GM12878 (cell line): Measurements from ENCODE around the gene HMCN1. TPM values are rescaled to one million over a fixed set of nuclear protein-coding genes. Genes with fewer than 3 reads are reported as not detected.

Source experiments
- ATAC-seq: fragments of 200-7000 bp; cut with Tn5 transposase; 3 replicates; pipeline ENCODE4 v1.9.1; 2020; ENCODE audit warnings: mild to moderate bottlenecking, moderate library complexity
- BruUV-seq: library from RNA; stranded (reverse); fragments of 400-500 nt; replicated peaks from 2 replicates; lab custom pipeline; 2021; lab: Mats Ljungman, UMichigan
- CTCF ChIA-PET: fragments of 300-600 bp; sonication (Branson Sonifier 250); formaldehyde crosslinking; extraction: SDS; loops from one replicate; lab custom pipeline; 2021; ENCODE audit warnings: inconsistent platforms; lab: Yijun Ruan, JAX
- POLR2A ChIA-PET: fragments of 350-600 bp; formaldehyde crosslinking; extraction: SDS; loops from one replicate; lab custom pipeline; 2021; ENCODE audit warnings: inconsistent platforms; lab: Charles Lee
- RAD21 ChIA-PET: fragments of 300-600 bp; sonication (Branson Sonifier 250); formaldehyde crosslinking; loops from one replicate; lab custom pipeline; 2023; ENCODE audit warnings: antibody characterized with exemption; ENCODE audit not compliant: unreplicated experiment; lab: Charles Lee
- SMC1A ChIA-PET: fragments of 300-600 bp; sonication (Branson Sonifier 250); formaldehyde crosslinking; loops from one replicate; lab custom pipeline; 2023; ENCODE audit not compliant: unreplicated experiment, uncharacterized antibody; lab: Charles Lee
- DNase-seq: peaks from one replicate; pipeline ENCODE4 v3.0.0-alpha.2; 2011; ENCODE audit warnings: low read depth, low spot score
- FAIRE-seq: peaks from 3 replicates; lab custom pipeline; 2011; peaks lifted over from hg19 to GRCh38; lab: Jason Lieb, UNC
- H2AFZ ChIP-seq: 2 replicates; pipeline ENCODE4 v1.6.0; 2011; ENCODE audit warnings: low read depth, low read length, control low read depth; ENCODE audit not compliant: control insufficient read depth
- H3K27ac ChIP-seq: 2 replicates; pipeline ENCODE4 v1.5.1; 2011; ENCODE audit warnings: control low read depth; ENCODE audit not compliant: control insufficient read depth, insufficient read depth
- H3K27me3 ChIP-seq, 2 experiments: replicated peaks in 1 of 2; 2 replicates each; pipeline versions ENCODE4 v1.6.0 to v1.6.1; 2011; ENCODE audit warnings: low read length in 1 of 2; ENCODE audit not compliant: control insufficient read depth in 2 of 2, insufficient read depth in 2 of 2
- H3K36me3 ChIP-seq, 2 experiments: 2 replicates each; pipeline ENCODE4 v1.5.1; 2011; ENCODE audit warnings: low read length in 1 of 2; ENCODE audit not compliant: control insufficient read depth in 2 of 2, insufficient read depth in 2 of 2
- H3K4me1 ChIP-seq: 2 replicates; pipeline ENCODE4 v1.6.1; 2011; ENCODE audit warnings: mild to moderate bottlenecking, low read length, moderate library complexity, mixed read lengths; ENCODE audit not compliant: control insufficient read depth, insufficient read depth
- H3K4me2 ChIP-seq: 2 replicates; pipeline ENCODE4 v1.6.0; 2011; ENCODE audit warnings: control low read depth; ENCODE audit not compliant: control insufficient read depth, insufficient read depth
- H3K4me3 ChIP-seq: fragments of 200-600 bp; sonication (generic); 2 replicates; pipeline ENCODE4 v1.5.1; 2016
- H3K79me2 ChIP-seq: 2 replicates; pipeline ENCODE4 v1.6.0; 2011; ENCODE audit warnings: low read length; ENCODE audit not compliant: control insufficient read depth, insufficient read depth
- H3K9ac ChIP-seq: 2 replicates; pipeline ENCODE4 v1.8.0; 2011; ENCODE audit warnings: low read length, control low read depth, mixed read lengths; ENCODE audit not compliant: control insufficient read depth, insufficient read depth
- H3K9me3 ChIP-seq: replicated peaks from 3 replicates; pipeline ENCODE4 v1.5.1; 2011; ENCODE audit warnings: mild to moderate bottlenecking, low read length; ENCODE audit not compliant: control insufficient read depth, insufficient read depth
- H4K20me1 ChIP-seq: 2 replicates; pipeline ENCODE4 v1.6.0; 2011; ENCODE audit not compliant: control insufficient read depth, insufficient read depth
- CTCF ChIP-seq, 3 experiments: IDR thresholded peaks in 2 of 3; conservative IDR thresholded peaks in 1 of 3; 2 replicates each; pipeline ENCODE4 v1.5.1; 2011; ENCODE audit warnings: low read depth in 3 of 3, low read length in 3 of 3, mild to moderate bottlenecking in 3 of 3, control low read depth in 2 of 3, moderate library complexity in 2 of 3, inconsistent platforms in 1 of 3, mixed read lengths in 1 of 3; ENCODE audit not compliant: control insufficient read depth in 2 of 3, insufficient read depth in 1 of 3; ENCODE audit errors: extremely low read depth in 1 of 3
- DPF2 ChIP-seq: fragments of 450-650 bp; IDR thresholded peaks from 2 replicates; pipeline ENCODE4 v1.6.1; 2017; ENCODE audit warnings: mild to moderate bottlenecking
- FOXK2 ChIP-seq: fragments of 450-650 bp; IDR thresholded peaks from 2 replicates; pipeline ENCODE4 v1.6.1; 2017; ENCODE audit warnings: mild to moderate bottlenecking, moderate library complexity
- HDGF ChIP-seq: fragments of 450-650 bp; IDR thresholded peaks from 2 replicates; pipeline ENCODE4 v1.6.1; 2016; ENCODE audit warnings: antibody characterized with exemption
- IKZF2 ChIP-seq, 2 experiments: fragments of 450-650 bp; IDR thresholded peaks; 2 replicates each; pipeline ENCODE4 v1.6.1; 2017; ENCODE audit warnings: mild to moderate bottlenecking in 2 of 2, moderate library complexity in 2 of 2
- JUNB ChIP-seq: IDR thresholded peaks from 2 replicates; pipeline ENCODE4 v1.6.1; 2016; ENCODE audit warnings: antibody characterized with exemption, mild to moderate bottlenecking
- MEF2B ChIP-seq: fragments of 450-650 bp; IDR thresholded peaks from 2 replicates; pipeline ENCODE4 v1.6.1; 2018; ENCODE audit warnings: mild to moderate bottlenecking, moderate library complexity; ENCODE audit not compliant: partially characterized antibody, poor library complexity, severe bottlenecking
- MTA2 ChIP-seq: fragments of 450-650 bp; IDR thresholded peaks from 2 replicates; pipeline ENCODE4 v1.6.1; 2016; ENCODE audit warnings: low read depth, mild to moderate bottlenecking, moderate library complexity
- NFIC ChIP-seq: IDR thresholded peaks from 2 replicates; pipeline ENCODE4 v1.6.1; 2012; ENCODE audit warnings: low read depth, mild to moderate bottlenecking, inconsistent platforms, low read length, moderate library complexity
- NR2F1 ChIP-seq: fragments of 450-650 bp; conservative IDR thresholded peaks from 2 replicates; pipeline ENCODE4 v1.6.1; 2017; ENCODE audit warnings: mild to moderate bottlenecking
- PAX5 ChIP-seq: IDR thresholded peaks from 2 replicates; pipeline ENCODE4 v1.6.1; 2011; ENCODE audit warnings: low read depth, low read length, borderline replicate concordance
- POLR2A ChIP-seq: IDR thresholded peaks from 2 replicates; pipeline ENCODE4 v1.6.1; 2011; ENCODE audit warnings: low read depth, mild to moderate bottlenecking, low read length
- RAD51 ChIP-seq: fragments of 450-650 bp; IDR thresholded peaks from 2 replicates; pipeline ENCODE4 v1.6.1; 2016; ENCODE audit warnings: moderate library complexity, mild to moderate bottlenecking, inconsistent platforms
- RBBP5 ChIP-seq: fragments of 200-600 bp; sonication (generic); conservative IDR thresholded peaks from 2 replicates; pipeline ENCODE4 v1.6.1; 2016
- RUNX3 ChIP-seq: IDR thresholded peaks from 2 replicates; pipeline ENCODE4 v1.6.1; 2012; ENCODE audit warnings: low read length, inconsistent platforms
- SRF ChIP-seq, 2 experiments: IDR thresholded peaks; 2 replicates each; pipeline ENCODE4 v1.6.1; 2011; ENCODE audit warnings: low read depth in 2 of 2, low read length in 2 of 2, mild to moderate bottlenecking in 1 of 2, moderate library complexity in 1 of 2
- ZNF217 ChIP-seq: fragments of 450-650 bp; IDR thresholded peaks from 2 replicates; pipeline ENCODE4 v1.6.1; 2017; ENCODE audit warnings: antibody characterized with exemption, mild to moderate bottlenecking
- WGBS: methylation state at CpG from one replicate; pipeline ENCODE4 v1.1.6; 2016; ENCODE audit warnings: low lambda C conversion rate; ENCODE audit not compliant: insufficient replicate concordance, insufficient coverage; ENCODE audit errors: missing lambda C conversion rate; 5-methylcytosine and 5-hydroxymethylcytosine counted together
- in situ Hi-C: fragments of 300-500 bp; cut with MboI; formaldehyde crosslinking; loops from 9 replicates; pipeline ENCODE4 v1.14.3; 2018; ENCODE audit warnings: mixed read lengths
- intact Hi-C: fragments of 100-400 bp; cut with micrococcal nuclease; formaldehyde crosslinking; loops from one replicate; pipeline ENCODE4 v1.14.2; 2022; ENCODE audit not compliant: unreplicated experiment
- polyA plus RNA-seq, 11 experiments: library from polyadenylated mRNA; depleted of rRNA in 4 of 11; unstranded in 6 of 11; stranded (reverse) in 5 of 11; fragments of >200 nt; fragmentation: Nextera tagmentation in 4 of 11; fragmentation: Illumina TruSeq in 1 of 11; extraction: Ambion mirVana in 4 of 11; extraction: Trizol in 1 of 11; gene quantifications; 1 replicate in 1 of 11; 2 replicates in 10 of 11; pipeline versions ENCODE4 v1.2.1 to v1.2.3, GENCODE V29; 2011 to 2016; ENCODE audit warnings: inconsistent platforms in 2 of 11, missing spikeins in 2 of 11, low read depth in 1 of 11
- total RNA-seq, 4 experiments: library from RNA; depleted of rRNA in 3 of 4; stranded (reverse); fragments of >200 nt in 3 of 4; fragmentation: Illumina TruSeq in 1 of 4; extraction: Trizol in 1 of 4; gene quantifications; 2 replicates each; pipeline versions ENCODE4 v1.2.1 to v1.2.3, GENCODE V29; 2013 to 2021
- TF ChIP-seq, protein P1 (sequence below): IDR thresholded peaks from 2 replicates; pipeline ENCODE4 v1.6.1; 2011; ENCODE audit warnings: borderline replicate concordance, low read depth, mild to moderate bottlenecking, moderate library complexity, mixed read lengths, low read length; ENCODE audit not compliant: insufficient read depth; ENCODE audit errors: extremely low read length

Gene HMCN1
- total and polyA plus RNA-seq, 10 of the 15 experiments (the other 5 are each of a cell fraction or from before 2014, with no cell fraction given) = under 0.01 to 0.07 TPM; not detected in 8

GRCh38 chr1:186178426-186179043, 444.3 kb downstream of the HMCN1 start:
- POLR2A ChIA-PET = no interaction called here
- Histone ChIP-seq H4K20me1 (no peaks in the 10 kb centered on the region), H3K27ac (no peak overlapping the region), H3K27me3 (no peaks in the 10 kb centered on the region), H3K4me2 (no peak overlapping the region), H3K36me3 (no peaks in the 10 kb centered on the region), H2AFZ (no peak overlapping the region), H3K4me3 (no peak overlapping the region), H3K79me2 (no peaks in the 10 kb centered on the region), H3K4me1 (no peaks in the 10 kb centered on the region), H3K9ac (no peak overlapping the region), H3K9me3 (no peaks in the 10 kb centered on the region)
- RAD21 ChIA-PET = no interaction called here
- CTCF ChIA-PET = no interaction called here
- in situ Hi-C loops = no loop called here
- no TSS peak for BruUV-seq
- SMC1A ChIA-PET = no interaction called here
- ATAC-seq (peak; percentile 85), DNase-seq (no peak), FAIRE-seq (no peak)
- intact Hi-C loops = no loop called here
- 0 out of 2 replicates have a peak, but pooled peaks have one; percentile 42 for TF ChIP-seq DPF2
- no peak for TF ChIP-seq POLR2A
- TF ChIP-seq MEF2B = peak; percentile 24
- TF ChIP-seq NR2F1 = peak; percentile 61
- TF ChIP-seq ZNF217 = peak; percentile 85
- TF ChIP-seq MTA2 = peak; percentile 52; the same call in 1 of the 2 replicates
- TF ChIP-seq HDGF = no peak
- TF ChIP-seq IKZF2 (IDR thresholded peaks at IDR 0.05) = peak in 1 of 2 experiments; percentile 37; a peak in 1 of 4 replicates
- TF ChIP-seq JUNB = 0 out of 2 replicates have a peak, but pooled peaks have one; percentile 30
- WGBS = 44% methylated on average over 5 of the region's 5 CpGs

DNA sequence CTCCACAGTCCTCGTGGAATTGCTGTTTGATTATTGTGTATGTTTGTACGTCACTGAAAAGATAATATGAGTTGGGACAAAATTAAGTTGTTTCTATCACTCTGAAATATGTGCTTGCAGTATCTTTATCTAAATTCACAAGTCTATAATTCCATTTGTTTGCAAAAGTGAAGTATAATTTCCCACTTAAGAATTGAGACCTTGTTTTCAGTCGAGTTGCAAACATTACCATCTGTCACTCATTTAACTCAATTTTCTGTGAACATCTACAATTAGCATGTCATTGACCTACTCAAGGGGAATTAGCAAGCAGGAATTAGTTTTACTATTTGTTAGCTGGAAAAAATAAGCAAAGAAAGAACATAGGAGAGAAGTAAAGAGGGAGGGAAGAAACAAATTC, 445.0 kb downstream of the HMCN1 start:
- Histone ChIP-seq H3K9ac (no peak overlapping the region), H3K27ac (no peak overlapping the region), H3K27me3 (no peaks in the 10 kb centered on the region), H2AFZ (no peak overlapping the region), H3K4me3 (no peak overlapping the region), H4K20me1 (no peaks in the 10 kb centered on the region), H3K4me1 (no peaks in the 10 kb centered on the region), H3K4me2 (no peak overlapping the region), H3K79me2 (no peaks in the 10 kb centered on the region), H3K36me3 (no peaks in the 10 kb centered on the region), H3K9me3 (no peaks in the 10 kb centered on the region)
- CTCF ChIA-PET = interaction anchor here (0.6 kb wide), 1 partner anchor 763 kb away, joined by 3 read pairs; no protein-coding TSS in a partner anchor
- ATAC-seq (no peak), DNase-seq (no peak), FAIRE-seq (peak; percentile 65)
- intact Hi-C loops = no loop called here
- SMC1A ChIA-PET = no interaction called here
- POLR2A ChIA-PET = no interaction called here
- WGBS = 2% methylated on average over 3 of the region's 3 CpGs
- in situ Hi-C loops = no loop called here
- no TSS peak for BruUV-seq
- RAD21 ChIA-PET = no interaction called here
- TF ChIP-seq RAD51 (no peak), SRF (IDR thresholded peaks at IDR 0.05; ENCODE audit: low read depth in 2 of 2, low read length in 2 of 2) (no peak), PAX5 (no peak), NFIC (no peak), RBBP5 (no peak), FOXK2 (no peak), CTCF (IDR thresholded peaks at IDR 0.05 in 2 of 3, conservative IDR thresholded peaks at IDR 0.05 in 1 of 3; ENCODE audit: control insufficient read depth in 2 of 3, extremely low read depth in 1 of 3, insufficient read depth in 1 of 3, low read depth in 3 of 3, low read length in 3 of 3) (no peak), RUNX3 (no peak)
- TF ChIP-seq, protein P1, sequence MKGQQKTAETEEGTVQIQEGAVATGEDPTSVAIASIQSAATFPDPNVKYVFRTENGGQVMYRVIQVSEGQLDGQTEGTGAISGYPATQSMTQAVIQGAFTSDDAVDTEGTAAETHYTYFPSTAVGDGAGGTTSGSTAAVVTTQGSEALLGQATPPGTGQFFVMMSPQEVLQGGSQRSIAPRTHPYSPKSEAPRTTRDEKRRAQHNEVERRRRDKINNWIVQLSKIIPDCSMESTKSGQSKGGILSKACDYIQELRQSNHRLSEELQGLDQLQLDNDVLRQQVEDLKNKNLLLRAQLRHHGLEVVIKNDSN = no peak
